HepG2 (cell line): ENCODE results near the gene SUPT6H. TPM values are rescaled to one million over a fixed set of nuclear protein-coding genes. Genes with fewer than 3 reads are reported as not detected.

Source experiments
- ARHGAP35 ChIP-seq: sonication (generic); formaldehyde crosslinking; IDR thresholded peaks from 2 replicates; pipeline ENCODE4 v1.9.0; 2022; ENCODE audit warnings: mild to moderate bottlenecking, inconsistent platforms, moderate library complexity, missing genetic modification reagents, borderline replicate concordance
- KDM1A ChIP-seq: IDR thresholded peaks from 2 replicates; pipeline ENCODE4 v1.6.1; 2016; ENCODE audit warnings: missing compliant biosample characterization
- NKX3-1 ChIP-seq: sonication (generic); formaldehyde crosslinking; IDR thresholded peaks from 2 replicates; pipeline ENCODE4 v1.5.0; 2020; ENCODE audit warnings: missing genetic modification reagents
- RXRB ChIP-seq: IDR thresholded peaks from 2 replicates; pipeline ENCODE4 v1.6.1; 2016; ENCODE audit warnings: borderline replicate concordance, missing genetic modification reagents, missing compliant biosample characterization
- TCF7L2 ChIP-seq: IDR thresholded peaks from 2 replicates; pipeline ENCODE4 v1.6.1; 2011; ENCODE audit warnings: mild to moderate bottlenecking, low read depth, low read length, moderate library complexity
- THAP9 ChIP-seq: sonication (generic); formaldehyde crosslinking; IDR thresholded peaks from 2 replicates; pipeline ENCODE4; 2020; ENCODE audit warnings: missing genetic modification reagents, mild to moderate bottlenecking, borderline replicate concordance
- YEATS4 ChIP-seq: sonication (generic); formaldehyde crosslinking; IDR thresholded peaks from 2 replicates; pipeline ENCODE4 v1.4.0; 2020; ENCODE audit warnings: missing genetic modification reagents, borderline replicate concordance
- ZBTB34 ChIP-seq: sonication (generic); formaldehyde crosslinking; IDR thresholded peaks from 2 replicates; pipeline ENCODE4 v1.8.0; 2022; ENCODE audit warnings: mild to moderate bottlenecking, missing genetic modification reagents
- ZBTB40 ChIP-seq, 2 experiments: fragments of 450-650 bp in 1 of 2; sonication (generic) in 1 of 2; formaldehyde crosslinking in 1 of 2; IDR thresholded peaks; 2 replicates each; pipeline versions ENCODE4 v1.6.1 to v1.8.0; 2016 to 2022; ENCODE audit warnings: antibody characterized with exemption in 1 of 2, mild to moderate bottlenecking in 1 of 2, missing genetic modification reagents in 1 of 2
- ZNF12 ChIP-seq: sonication (generic); formaldehyde crosslinking; IDR thresholded peaks from 2 replicates; pipeline ENCODE4 v1.5.0; 2020; ENCODE audit warnings: missing genetic modification reagents
- ZNF335 ChIP-seq: sonication (generic); formaldehyde crosslinking; IDR thresholded peaks from 2 replicates; pipeline ENCODE4 v1.4.0; 2020; ENCODE audit warnings: missing genetic modification reagents
- ZNF33A ChIP-seq: sonication (generic); formaldehyde crosslinking; IDR thresholded peaks from 2 replicates; pipeline ENCODE4 v1.5.1; 2020; ENCODE audit warnings: missing genetic modification reagents, mild to moderate bottlenecking, moderate library complexity, borderline replicate concordance
- ZNF432 ChIP-seq: sonication (generic); formaldehyde crosslinking; IDR thresholded peaks from 2 replicates; pipeline ENCODE4 v1.5.0; 2020; ENCODE audit warnings: missing genetic modification reagents, mild to moderate bottlenecking, borderline replicate concordance
- polyA plus RNA-seq, 8 experiments: library from polyadenylated mRNA; depleted of rRNA in 3 of 8; stranded (reverse) in 7 of 8; unstranded in 1 of 8; fragments of >200 nt; fragmentation: Illumina TruSeq in 4 of 8; extraction: Trizol in 4 of 8; gene quantifications; 2 replicates each; pipeline versions ENCODE4 v1.2.1 to v1.2.3, GENCODE V29; 2011 to 2016; ENCODE audit warnings: low read depth in 4 of 8, missing spikeins in 1 of 8, mixed read lengths in 1 of 8; ENCODE audit not compliant: insufficient read depth in 1 of 8
- total RNA-seq, 5 experiments: library from RNA; depleted of rRNA; stranded (reverse); fragments of >200 nt; fragmentation: Illumina TruSeq; extraction: Trizol; gene quantifications; 2 replicates each; pipeline ENCODE4 v1.2.3, GENCODE V29; 2016; ENCODE audit warnings: low read depth in 1 of 5
- TF ChIP-seq, protein P1 (sequence below): sonication (generic); formaldehyde crosslinking; IDR thresholded peaks from 2 replicates; pipeline ENCODE4 v1.8.0; 2022; ENCODE audit warnings: mild to moderate bottlenecking, missing genetic modification reagents, moderate library complexity

The SUPT6H gene
- total and polyA plus RNA-seq, 2 of the 13 experiments (the other 11 are each of a cell fraction or from before 2014, with no cell fraction given): 32.7 to 39.9 TPM

- TF ChIP-seq TCF7L2 (no peak), THAP9 (CRISPR knock-in tag) (peak; percentile 53; the same call in 1 of the 2 replicates), ZNF12 (CRISPR knock-in tag) (no peak), ZBTB34 (CRISPR knock-in tag) (no peak), ZNF432 (no peak), RXRB (CRISPR knock-in tag) (peak; percentile 51; the same call in 1 of the 2 replicates), YEATS4 (CRISPR knock-in tag) (peak; percentile 61), ZNF33A (no peak), ZBTB40 (IDR thresholded peaks at IDR 0.05) (no peak), ZBTB40 (CRISPR knock-in tag; IDR thresholded peaks at IDR 0.05) (peak; percentile 73; the same call in 1 of the 2 replicates), NKX3-1 (CRISPR knock-in tag) (no peak), ZNF335 (CRISPR knock-in tag) (no peak), KDM1A (CRISPR knock-in tag) (no peak), ARHGAP35 (CRISPR knock-in tag) (no peak; the same call in 1 of the 2 replicates)
- TF ChIP-seq, protein P1, sequence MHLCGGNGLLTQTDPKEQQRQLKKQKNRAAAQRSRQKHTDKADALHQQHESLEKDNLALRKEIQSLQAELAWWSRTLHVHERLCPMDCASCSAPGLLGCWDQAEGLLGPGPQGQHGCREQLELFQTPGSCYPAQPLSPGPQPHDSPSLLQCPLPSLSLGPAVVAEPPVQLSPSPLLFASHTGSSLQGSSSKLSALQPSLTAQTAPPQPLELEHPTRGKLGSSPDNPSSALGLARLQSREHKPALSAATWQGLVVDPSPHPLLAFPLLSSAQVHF (CRISPR knock-in tag): no peak
These were observed 17.0 kb upstream of the SUPT6H start, which contains the start of gene BLTP2 (continued) for GRCh38 chr17:28644787-28645575.
